Measurements from ENCODE around the gene ATRX. TPM values are rescaled to one million over a fixed set of nuclear protein-coding genes. Genes with fewer than 3 reads are reported as not detected.
"Not testable (repeated sequence)": the region's sequence is repeated elsewhere in the genome, so short reads cannot be mapped to it uniquely, and the experiment has no call there.

Gene ATRX
- total RNA-seq, 1 donor from 2014 or later: 37.6 TPM

- DNase-seq (ENCODE audit: low read depth): no peak
- no peak overlapping the region for H3K4me3 ChIP-seq (ENCODE audit: low read depth, low read length)
- no peak for TF ChIP-seq CTCF (IDR thresholded peaks at IDR 0.05; ENCODE audit: insufficient read depth, low read length, severe bottlenecking)
- no peak for FAIRE-seq
- H3K27me3 ChIP-seq (ENCODE audit: control insufficient read depth, insufficient read depth, low read length): no peaks in the 10 kb centered on the region
- H3K36me3 ChIP-seq (ENCODE audit: control insufficient read depth, insufficient read depth, low read length): no peaks in the 10 kb centered on the region
These were observed 163.3 kb downstream of the ATRX start for GRCh38 chrX:77622672-77623071.

- no peak for TF ChIP-seq CTCF (IDR thresholded peaks at IDR 0.05; ENCODE audit: insufficient read depth, low read length, severe bottlenecking)
- no peak for DNase-seq (ENCODE audit: low read depth)
- no peak for FAIRE-seq
- no peak overlapping the region for H3K4me3 ChIP-seq (ENCODE audit: low read depth, low read length)
- no peaks in the 10 kb centered on the region for H3K27me3 ChIP-seq (ENCODE audit: control insufficient read depth, insufficient read depth, low read length)
- no peaks in the 10 kb centered on the region for H3K36me3 ChIP-seq (ENCODE audit: control insufficient read depth, insufficient read depth, low read length)
These were observed 163.8 kb downstream of the ATRX start for GRCh38 chrX:77622233-77622632.

- not testable (repeated sequence) for H3K27me3 ChIP-seq (ENCODE audit: control insufficient read depth, insufficient read depth, low read length); H3K36me3 ChIP-seq (ENCODE audit: control insufficient read depth, insufficient read depth, low read length); FAIRE-seq; H3K4me3 ChIP-seq (ENCODE audit: low read depth, low read length); DNase-seq (ENCODE audit: low read depth)
These were observed 164.6 kb downstream of the ATRX start for GRCh38 chrX:77621453-77621852.

- Histone ChIP-seq H3K27me3 (ENCODE audit: control insufficient read depth, insufficient read depth, low read length) (no peaks in the 10 kb centered on the region), H3K36me3 (ENCODE audit: control insufficient read depth, insufficient read depth, low read length) (no peaks in the 10 kb centered on the region), H3K4me3 (ENCODE audit: low read depth, low read length) (no peak overlapping the region)
- DNase-seq (ENCODE audit: low read depth) (peak; percentile 74), FAIRE-seq (no peak)
- TF ChIP-seq CTCF (IDR thresholded peaks at IDR 0.05; ENCODE audit: insufficient read depth, low read length, severe bottlenecking): no peak
These were observed 168.8 kb downstream of the ATRX start for GRCh38 chrX:77617206-77617605.

GRCh38 chrX:77603635-77604336, 182.2 kb downstream of the ATRX start:
- H3K27me3 ChIP-seq (ENCODE audit: control insufficient read depth, insufficient read depth, low read length): no peaks in the 10 kb centered on the region
- TF ChIP-seq CTCF (IDR thresholded peaks at IDR 0.05; ENCODE audit: insufficient read depth, low read length, severe bottlenecking): no peak
- FAIRE-seq (no peak), DNase-seq (ENCODE audit: low read depth) (no peak)
- H3K36me3 ChIP-seq (ENCODE audit: control insufficient read depth, insufficient read depth, low read length): no peaks in the 10 kb centered on the region
- H3K4me3 ChIP-seq (ENCODE audit: low read depth, low read length): no peak overlapping the region

GRCh38 chrX:77597511-77597910, 188.5 kb downstream of the ATRX start:
- Histone ChIP-seq H3K4me3 (ENCODE audit: low read depth, low read length) (no peak overlapping the region), H3K36me3 (ENCODE audit: control insufficient read depth, insufficient read depth, low read length) (peaks cover 1% of the 10 kb centered on the region), H3K27me3 (ENCODE audit: control insufficient read depth, insufficient read depth, low read length) (no peaks in the 10 kb centered on the region)
- TF ChIP-seq CTCF (IDR thresholded peaks at IDR 0.05; ENCODE audit: insufficient read depth, low read length, severe bottlenecking): no peak
- DNase-seq (ENCODE audit: low read depth): no peak
- FAIRE-seq: no peak
